DND-41 (cell line): ENCODE results near the gene PC.

Experiments
- ATAC-seq: fragments of 200-7000 bp; cut with Tn5 transposase; 3 replicates; pipeline ENCODE4 v1.9.1; 2021; ENCODE audit warnings: low read depth; ENCODE audit not compliant: insufficient read depth
- DNase-seq: peaks from one replicate; pipeline ENCODE4 v3.0.0-alpha.2; 2020
- H2AFZ ChIP-seq: 2 replicates; pipeline ENCODE4 v1.6.0; 2012; ENCODE audit warnings: low read depth, low read length
- H3K27ac ChIP-seq: 2 replicates; pipeline ENCODE4 v1.5.1; 2012; ENCODE audit warnings: low read length, inconsistent platforms
- H3K27me3 ChIP-seq: fragments of 200-600 bp; sonication (generic); 2 replicates; pipeline ENCODE4 v1.6.0; 2012; ENCODE audit warnings: low read length, mild to moderate bottlenecking, inconsistent platforms; ENCODE audit not compliant: insufficient read depth, poor library complexity
- H3K36me3 ChIP-seq: 2 replicates; pipeline ENCODE4 v1.5.1; 2012; ENCODE audit warnings: low read length, inconsistent platforms; ENCODE audit not compliant: insufficient read depth
- H3K4me1 ChIP-seq: 2 replicates; pipeline ENCODE4 v1.5.1; 2012; ENCODE audit warnings: mild to moderate bottlenecking, low read length; ENCODE audit not compliant: insufficient read depth
- H3K4me2 ChIP-seq: 2 replicates; pipeline ENCODE4 v1.6.0; 2012; ENCODE audit warnings: mild to moderate bottlenecking, moderate library complexity, low read length, inconsistent platforms; ENCODE audit not compliant: insufficient read depth
- H3K4me3 ChIP-seq, 2 experiments: fragments of 200-600 bp in 1 of 2; shearing (Covaris generic) in 1 of 2; 2 replicates each; pipeline ENCODE4 v1.5.1; 2012 to 2016; ENCODE audit warnings: inconsistent platforms in 2 of 2, low read length in 2 of 2, mild to moderate bottlenecking in 2 of 2, low read depth in 1 of 2, moderate library complexity in 1 of 2
- H3K79me2 ChIP-seq: 2 replicates; pipeline ENCODE4 v1.6.0; 2012; ENCODE audit warnings: low read length, inconsistent platforms; ENCODE audit not compliant: insufficient read depth
- H3K9ac ChIP-seq: 2 replicates; pipeline ENCODE4 v1.6.0; 2012; ENCODE audit warnings: low read depth, mild to moderate bottlenecking, inconsistent platforms, low read length, moderate library complexity
- H3K9me3 ChIP-seq: 2 replicates; pipeline ENCODE4 v1.5.1; 2012; ENCODE audit warnings: low read length, moderate library complexity, mild to moderate bottlenecking, inconsistent platforms; ENCODE audit not compliant: insufficient read depth, severe bottlenecking
- H4K20me1 ChIP-seq: 2 replicates; pipeline ENCODE4 v1.6.0; 2012; ENCODE audit warnings: low read length; ENCODE audit not compliant: insufficient read depth
- EZH2 ChIP-seq: IDR thresholded peaks from 3 replicates; pipeline ENCODE4 v1.6.1; 2012; ENCODE audit warnings: borderline replicate concordance, low read depth, mild to moderate bottlenecking, moderate library complexity, low read length, inconsistent platforms; ENCODE audit not compliant: severe bottlenecking
- TF ChIP-seq, protein P1 (sequence below): IDR thresholded peaks from 2 replicates; pipeline ENCODE4 v1.5.1; 2012; ENCODE audit warnings: borderline replicate concordance, low read length, moderate library complexity, mild to moderate bottlenecking; ENCODE audit not compliant: poor library complexity, severe bottlenecking; ENCODE audit errors: extremely low read depth

PC gene

DNA sequence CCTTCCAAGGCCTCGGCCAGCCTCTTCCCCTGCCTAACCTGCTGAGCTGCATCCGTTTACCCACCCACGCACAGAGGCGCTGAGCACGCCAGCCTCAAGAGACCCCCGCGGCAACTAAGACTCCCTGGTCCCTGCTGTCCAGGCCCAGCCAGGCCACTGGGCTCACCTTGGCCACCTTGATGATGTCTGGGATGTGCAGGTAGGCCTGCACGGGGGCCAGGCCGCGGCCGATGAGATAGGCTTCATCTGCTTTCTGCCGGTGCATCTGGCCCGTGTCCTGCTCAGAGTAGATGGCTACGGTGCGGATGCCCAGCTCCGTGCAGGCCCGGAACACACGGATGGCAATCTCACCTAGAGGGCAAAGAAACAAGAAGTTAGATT, 86.7 kb downstream of the PC start:
- Histone ChIP-seq H2AFZ (no peak overlapping the region), H3K4me2 (no peak overlapping the region), H3K27ac (no peak overlapping the region), H3K4me3 (no peak overlapping the region), H3K36me3 (peaks cover 18% of the 10 kb centered on the region), H3K9ac (no peak overlapping the region), H3K4me1 (no peaks in the 10 kb centered on the region), H4K20me1 (no peaks in the 10 kb centered on the region), H3K79me2 (no peaks in the 10 kb centered on the region), H3K27me3 (no peaks in the 10 kb centered on the region), H3K9me3 (no peaks in the 10 kb centered on the region)
- TF ChIP-seq EZH2, result no peak
- TF ChIP-seq, protein P1, sequence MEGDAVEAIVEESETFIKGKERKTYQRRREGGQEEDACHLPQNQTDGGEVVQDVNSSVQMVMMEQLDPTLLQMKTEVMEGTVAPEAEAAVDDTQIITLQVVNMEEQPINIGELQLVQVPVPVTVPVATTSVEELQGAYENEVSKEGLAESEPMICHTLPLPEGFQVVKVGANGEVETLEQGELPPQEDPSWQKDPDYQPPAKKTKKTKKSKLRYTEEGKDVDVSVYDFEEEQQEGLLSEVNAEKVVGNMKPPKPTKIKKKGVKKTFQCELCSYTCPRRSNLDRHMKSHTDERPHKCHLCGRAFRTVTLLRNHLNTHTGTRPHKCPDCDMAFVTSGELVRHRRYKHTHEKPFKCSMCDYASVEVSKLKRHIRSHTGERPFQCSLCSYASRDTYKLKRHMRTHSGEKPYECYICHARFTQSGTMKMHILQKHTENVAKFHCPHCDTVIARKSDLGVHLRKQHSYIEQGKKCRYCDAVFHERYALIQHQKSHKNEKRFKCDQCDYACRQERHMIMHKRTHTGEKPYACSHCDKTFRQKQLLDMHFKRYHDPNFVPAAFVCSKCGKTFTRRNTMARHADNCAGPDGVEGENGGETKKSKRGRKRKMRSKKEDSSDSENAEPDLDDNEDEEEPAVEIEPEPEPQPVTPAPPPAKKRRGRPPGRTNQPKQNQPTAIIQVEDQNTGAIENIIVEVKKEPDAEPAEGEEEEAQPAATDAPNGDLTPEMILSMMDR, result no peak
- ATAC-seq (no peak), DNase-seq (no peak)

DNA sequence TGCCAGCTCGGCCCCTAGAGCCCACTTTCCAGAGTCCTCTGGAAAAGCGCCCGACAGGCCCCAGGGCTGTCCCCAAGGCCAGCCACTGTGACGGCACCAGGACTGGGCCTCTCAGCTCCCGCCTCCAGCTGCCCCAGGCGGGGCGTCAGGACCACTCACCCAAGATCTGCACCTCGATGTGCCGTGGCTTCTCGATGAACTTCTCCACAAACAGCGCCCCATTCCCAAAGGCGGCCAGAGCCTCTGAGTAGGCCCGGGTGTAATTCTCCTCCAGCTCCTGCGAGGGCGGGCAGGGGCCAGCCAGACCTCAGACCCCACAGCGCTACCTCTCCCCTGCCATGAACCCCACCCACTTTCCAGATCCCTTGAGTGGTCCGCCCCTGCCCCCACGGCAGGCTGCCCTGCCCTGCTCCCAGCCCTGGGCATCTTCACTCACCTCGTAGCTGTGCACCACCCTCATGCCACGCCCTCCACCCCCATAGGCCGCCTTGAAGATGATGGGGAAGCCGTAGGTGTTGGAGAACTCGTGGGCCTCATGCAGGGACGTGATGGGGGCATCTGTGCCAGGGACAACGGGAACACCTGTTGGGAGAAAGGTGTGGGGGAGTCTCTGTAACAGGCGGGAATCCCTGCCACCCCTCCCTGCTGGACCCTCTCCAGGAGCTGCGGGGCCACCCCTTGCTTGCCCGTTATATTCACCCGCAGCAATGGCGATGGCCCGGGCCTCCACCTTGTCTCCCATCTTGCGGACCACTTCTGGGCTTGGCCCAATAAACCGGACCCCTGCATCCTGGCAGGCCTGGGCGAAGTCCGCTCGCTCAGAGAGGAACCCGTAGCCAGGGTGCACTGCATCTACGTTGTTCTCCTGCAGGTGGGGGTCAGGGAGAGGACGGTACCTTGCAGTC, 87.3 kb downstream of the PC start:
- no peaks in the 10 kb centered on the region for H3K27me3 ChIP-seq
- H3K9ac ChIP-seq, result no peak overlapping the region
- H2AFZ ChIP-seq, result no peak overlapping the region
- no peak overlapping the region for H3K4me3 ChIP-seq
- no peaks in the 10 kb centered on the region for H3K9me3 ChIP-seq
- no peaks in the 10 kb centered on the region for H4K20me1 ChIP-seq
- H3K4me2 ChIP-seq, result no peak overlapping the region
- TF ChIP-seq, protein P1, result no peak
- no peak for TF ChIP-seq EZH2
- H3K27ac ChIP-seq, result no peak overlapping the region
- ATAC-seq, result no peak
- no peak for DNase-seq
- peaks cover 18% of the 10 kb centered on the region for H3K36me3 ChIP-seq
- H3K4me1 ChIP-seq, result no peaks in the 10 kb centered on the region
- H3K79me2 ChIP-seq, result no peaks in the 10 kb centered on the region

DNA sequence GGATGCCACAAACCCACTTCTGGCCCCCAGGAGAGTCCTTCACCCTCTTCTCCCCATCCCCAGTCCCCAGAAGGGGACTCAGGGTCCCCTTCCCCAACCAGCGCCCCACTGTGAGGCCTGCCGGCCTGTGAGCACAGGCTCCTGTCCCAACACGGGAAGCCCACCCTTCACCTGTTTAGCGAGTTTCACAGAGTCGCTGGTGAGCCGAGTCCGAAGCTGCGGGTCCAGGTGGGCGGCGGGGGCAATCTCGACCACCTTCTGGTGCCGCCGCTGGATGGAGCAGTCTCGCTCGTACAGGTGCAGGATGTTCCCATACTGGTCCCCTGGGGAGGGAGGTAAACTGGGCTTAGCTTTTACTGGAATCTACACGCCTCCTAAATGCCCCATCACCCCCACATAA, 88.1 kb downstream of the PC start:
- ATAC-seq, result no peak
- Histone ChIP-seq H2AFZ (no peak overlapping the region), H3K36me3 (peaks cover 18% of the 10 kb centered on the region), H4K20me1 (no peaks in the 10 kb centered on the region), H3K4me2 (no peak overlapping the region), H3K4me1 (no peaks in the 10 kb centered on the region), H3K9me3 (no peaks in the 10 kb centered on the region), H3K4me3 (no peak overlapping the region), H3K27me3 (no peaks in the 10 kb centered on the region), H3K9ac (no peak overlapping the region), H3K79me2 (no peaks in the 10 kb centered on the region), H3K27ac (no peak overlapping the region)
- no peak for DNase-seq
- TF ChIP-seq, protein P1, result no peak
- TF ChIP-seq EZH2, result no peak
